Fibroblast of gingiva (primary cell): ENCODE measurements around the gene CCDC188.

Experiments
- DNase-seq: peaks from one replicate; pipeline ENCODE4 v3.0.0-alpha.2; 2011; ENCODE audit warnings: low read depth

CCDC188 gene

GRCh38 chr22:20105456-20106204, 45.2 kb downstream of the CCDC188 start:
- DNase-seq, result no peak

- DNase-seq, result no peak
Observed at GRCh38 chr22:20102203-20102780, 48.6 kb downstream of the CCDC188 start.

GRCh38 chr22:20101638-20102037, 49.2 kb downstream of the CCDC188 start:
- no peak for DNase-seq

- no peak for DNase-seq
Observed at GRCh38 chr22:20099099-20099711, 51.6 kb downstream of the CCDC188 start.
